ENCODE results near the gene LAMA5.

Gene LAMA5

DNA sequence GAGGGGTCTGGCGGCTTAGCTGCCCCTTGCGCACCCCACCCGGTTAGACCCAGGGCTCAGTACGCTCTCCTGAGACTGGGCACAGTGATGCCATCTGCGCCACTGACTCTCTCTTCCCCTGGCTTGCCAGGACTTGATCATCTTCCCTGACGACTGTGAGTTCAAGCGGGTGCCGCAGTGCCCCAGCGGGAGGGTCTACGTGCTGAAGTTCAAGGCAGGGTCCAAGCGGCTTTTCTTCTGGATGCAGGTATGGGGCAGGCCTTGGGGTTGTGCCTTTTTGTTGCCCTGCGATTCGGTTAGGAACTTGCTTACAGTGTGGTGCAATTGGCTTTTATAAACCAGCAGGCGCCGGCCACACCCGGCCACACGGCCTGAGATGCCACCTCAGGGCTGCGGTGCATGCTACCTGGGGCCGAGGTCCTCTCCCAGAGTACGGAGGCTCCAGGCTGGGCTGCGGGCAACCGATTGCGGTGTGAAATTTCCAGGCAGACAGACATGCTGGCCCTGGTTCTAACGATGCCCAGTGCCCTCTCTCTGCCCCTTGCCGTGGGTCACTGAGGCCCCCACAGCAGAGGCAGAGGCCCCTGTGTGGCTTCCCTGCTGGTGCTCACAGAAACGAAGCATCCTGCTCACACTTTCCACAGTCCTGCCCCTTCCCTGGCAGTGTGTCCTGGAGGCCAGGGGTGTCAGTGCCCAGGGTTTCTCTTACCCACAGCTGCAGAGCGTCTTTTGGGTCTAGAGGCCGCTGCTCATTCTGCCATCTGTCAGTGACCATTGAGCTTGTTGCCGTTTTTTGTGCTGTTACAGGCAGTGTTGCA, 62.6 kb downstream of the LAMA5 start:
- Histone ChIP-seq H3K4me3 (ENCODE audit: low read length) (peak overlapping the region; percentile 98), H3K36me3 (replicated peaks; ENCODE audit: low read depth, low read length) (peaks cover 44% of the 10 kb centered on the region), H3K27ac (ENCODE audit: low read length) (no peak overlapping the region), H3K27me3 (ENCODE audit: low read depth, low read length) (no peaks in the 10 kb centered on the region), H2AFZ (ENCODE audit: low read depth, low read length) (no peak overlapping the region), H3K4me1 (ENCODE audit: low read length) (peaks cover 13% of the 10 kb centered on the region), H3K4me2 (ENCODE audit: low read length) (peak overlapping the region; percentile 99), H3K9ac (ENCODE audit: low read length) (peak overlapping the region; percentile 86), H4K20me1 (ENCODE audit: insufficient read depth, low read length) (peaks cover 28% of the 10 kb centered on the region), H3K79me2 (ENCODE audit: low read length) (peaks cover 40% of the 10 kb centered on the region), H3K9me3 (ENCODE audit: insufficient read depth, low read length) (no peaks in the 10 kb centered on the region)
- TF ChIP-seq EZH2phosphoT487 (IDR thresholded peaks at IDR 0.05; ENCODE audit: low read depth): no peak
- TF ChIP-seq, protein P1, sequence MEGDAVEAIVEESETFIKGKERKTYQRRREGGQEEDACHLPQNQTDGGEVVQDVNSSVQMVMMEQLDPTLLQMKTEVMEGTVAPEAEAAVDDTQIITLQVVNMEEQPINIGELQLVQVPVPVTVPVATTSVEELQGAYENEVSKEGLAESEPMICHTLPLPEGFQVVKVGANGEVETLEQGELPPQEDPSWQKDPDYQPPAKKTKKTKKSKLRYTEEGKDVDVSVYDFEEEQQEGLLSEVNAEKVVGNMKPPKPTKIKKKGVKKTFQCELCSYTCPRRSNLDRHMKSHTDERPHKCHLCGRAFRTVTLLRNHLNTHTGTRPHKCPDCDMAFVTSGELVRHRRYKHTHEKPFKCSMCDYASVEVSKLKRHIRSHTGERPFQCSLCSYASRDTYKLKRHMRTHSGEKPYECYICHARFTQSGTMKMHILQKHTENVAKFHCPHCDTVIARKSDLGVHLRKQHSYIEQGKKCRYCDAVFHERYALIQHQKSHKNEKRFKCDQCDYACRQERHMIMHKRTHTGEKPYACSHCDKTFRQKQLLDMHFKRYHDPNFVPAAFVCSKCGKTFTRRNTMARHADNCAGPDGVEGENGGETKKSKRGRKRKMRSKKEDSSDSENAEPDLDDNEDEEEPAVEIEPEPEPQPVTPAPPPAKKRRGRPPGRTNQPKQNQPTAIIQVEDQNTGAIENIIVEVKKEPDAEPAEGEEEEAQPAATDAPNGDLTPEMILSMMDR (IDR thresholded peaks at IDR 0.05; ENCODE audit: low read depth, low read length): no peak

DNA sequence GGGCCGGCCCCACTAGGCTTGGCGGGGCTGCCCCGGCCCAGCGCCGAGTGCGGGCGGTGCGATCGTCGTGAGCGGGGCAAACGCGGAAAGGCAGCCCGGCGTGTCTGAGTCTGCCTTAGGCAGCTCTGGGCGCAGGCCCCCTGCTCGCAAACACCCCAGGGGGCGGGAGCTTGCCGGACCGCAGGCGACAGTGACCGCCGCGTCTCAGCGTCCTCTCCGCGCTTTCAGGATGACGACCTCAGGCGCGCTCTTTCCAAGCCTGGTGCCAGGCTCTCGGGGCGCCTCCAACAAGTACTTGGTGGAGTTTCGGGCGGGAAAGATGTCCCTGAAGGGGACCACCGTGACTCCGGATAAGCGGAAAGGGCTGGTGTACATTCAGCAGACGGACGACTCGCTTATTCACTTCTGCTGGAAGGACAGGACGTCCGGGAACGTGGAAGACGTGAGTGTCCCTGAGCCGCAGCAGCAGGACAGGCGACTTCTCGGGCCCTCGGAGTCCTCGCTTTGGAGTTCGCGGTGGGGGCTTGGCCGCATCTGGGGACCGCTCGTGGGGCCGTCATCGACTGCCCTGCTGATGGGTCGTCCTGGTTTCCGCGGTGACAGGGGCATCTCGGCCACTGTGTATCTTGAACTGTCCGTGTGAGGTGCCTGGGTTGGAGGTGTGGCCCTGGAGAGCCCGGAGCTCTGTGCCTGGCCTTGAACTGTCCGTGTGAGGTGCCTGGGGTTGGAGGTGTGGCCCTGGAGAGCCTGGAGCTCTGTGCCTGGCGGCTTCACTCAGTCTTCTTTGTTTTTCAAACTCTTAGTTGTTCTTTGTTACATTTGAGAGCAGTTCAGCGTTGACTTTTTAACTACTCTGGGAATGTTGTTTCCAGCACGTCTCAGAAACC, 63.5 kb downstream of the LAMA5 start:
- peaks cover 39% of the 10 kb centered on the region for H3K36me3 ChIP-seq (replicated peaks; ENCODE audit: low read depth, low read length)
- H3K27me3 ChIP-seq (ENCODE audit: low read depth, low read length): no peaks in the 10 kb centered on the region
- TF ChIP-seq EZH2phosphoT487 (IDR thresholded peaks at IDR 0.05; ENCODE audit: low read depth): no peak
- TF ChIP-seq, protein P1 (IDR thresholded peaks at IDR 0.05; ENCODE audit: low read depth, low read length): no peak
- peak overlapping the region; percentile 50 for H3K27ac ChIP-seq (ENCODE audit: low read length)
- peak overlapping the region; percentile 99 for H3K4me2 ChIP-seq (ENCODE audit: low read length)
- peaks cover 13% of the 10 kb centered on the region for H3K4me1 ChIP-seq (ENCODE audit: low read length)
- H3K9ac ChIP-seq (ENCODE audit: low read length): peak overlapping the region; percentile 86
- H3K79me2 ChIP-seq (ENCODE audit: low read length): peaks cover 40% of the 10 kb centered on the region
- H3K9me3 ChIP-seq (ENCODE audit: insufficient read depth, low read length): no peaks in the 10 kb centered on the region
- peak overlapping the region; percentile 98 for H3K4me3 ChIP-seq (ENCODE audit: low read length)
- no peak overlapping the region for H2AFZ ChIP-seq (ENCODE audit: low read depth, low read length)
- peaks cover 28% of the 10 kb centered on the region for H4K20me1 ChIP-seq (ENCODE audit: insufficient read depth, low read length)

DNA sequence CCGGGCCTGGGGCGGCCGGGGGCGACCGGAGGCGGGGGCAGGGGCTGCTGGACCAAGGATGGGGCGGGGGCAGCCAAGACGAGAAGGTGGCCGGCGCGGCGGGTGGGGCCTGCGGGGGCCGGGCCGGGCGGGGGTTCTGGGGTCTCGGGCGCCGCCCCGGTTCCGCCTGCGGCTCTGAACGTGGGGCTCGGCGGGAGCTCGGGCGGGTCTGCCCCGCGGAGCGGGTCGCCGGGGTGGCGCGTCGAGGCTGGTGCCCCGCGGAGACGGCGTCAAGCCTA, 64.1 kb downstream of the LAMA5 start:
- Histone ChIP-seq H3K4me2 (ENCODE audit: low read length) (peak overlapping the region; percentile 99), H3K27me3 (ENCODE audit: low read depth, low read length) (no peaks in the 10 kb centered on the region), H3K79me2 (ENCODE audit: low read length) (peaks cover 40% of the 10 kb centered on the region), H2AFZ (ENCODE audit: low read depth, low read length) (no peak overlapping the region), H3K4me1 (ENCODE audit: low read length) (peaks cover 13% of the 10 kb centered on the region), H3K27ac (ENCODE audit: low read length) (peak overlapping the region; percentile 50), H3K9ac (ENCODE audit: low read length) (peak overlapping the region; percentile 86), H3K9me3 (ENCODE audit: insufficient read depth, low read length) (no peaks in the 10 kb centered on the region), H3K36me3 (replicated peaks; ENCODE audit: low read depth, low read length) (peaks cover 35% of the 10 kb centered on the region), H3K4me3 (ENCODE audit: low read length) (peak overlapping the region; percentile 98), H4K20me1 (ENCODE audit: insufficient read depth, low read length) (peaks cover 25% of the 10 kb centered on the region)
- TF ChIP-seq EZH2phosphoT487 (IDR thresholded peaks at IDR 0.05; ENCODE audit: low read depth): no peak
- TF ChIP-seq, protein P1 (IDR thresholded peaks at IDR 0.05; ENCODE audit: low read depth, low read length): no peak

Data from OCI-LY3 (cell line).